HG03097 (cell line): ENCODE data around the gene CLCN4.

Source experiments
- ATAC-seq: cut with Tn5 transposase; IDR thresholded peaks from one replicate; pipeline ENCODE4 v1.9.1; 2021; ENCODE audit not compliant: unreplicated experiment, low FRiP score

Gene CLCN4

DNA sequence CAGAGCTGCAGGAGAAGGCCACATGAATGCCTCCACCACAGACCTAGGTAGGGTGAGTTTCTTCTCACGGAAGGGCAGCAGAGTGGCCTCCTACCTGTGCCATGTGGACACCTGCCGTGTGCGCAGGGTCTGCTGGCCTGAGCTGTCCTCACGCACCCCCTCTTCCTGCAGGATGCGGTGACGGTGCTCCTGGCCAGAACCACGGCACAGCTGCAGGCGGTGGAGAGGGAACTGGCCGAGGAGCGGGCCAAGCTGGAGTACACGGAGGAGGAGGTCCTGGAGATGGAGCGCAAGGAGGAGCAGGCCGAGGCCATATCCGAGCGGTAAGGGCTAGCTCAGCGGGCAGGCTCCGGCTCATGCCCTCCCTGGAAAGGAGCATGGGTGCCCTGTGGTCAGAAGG lies 28.4 kb upstream of the CLCN4 start:
- ATAC-seq = no peak

GRCh38 chrX:10129229-10129628 lies 27.5 kb upstream of the CLCN4 start:
- no peak for ATAC-seq

DNA sequence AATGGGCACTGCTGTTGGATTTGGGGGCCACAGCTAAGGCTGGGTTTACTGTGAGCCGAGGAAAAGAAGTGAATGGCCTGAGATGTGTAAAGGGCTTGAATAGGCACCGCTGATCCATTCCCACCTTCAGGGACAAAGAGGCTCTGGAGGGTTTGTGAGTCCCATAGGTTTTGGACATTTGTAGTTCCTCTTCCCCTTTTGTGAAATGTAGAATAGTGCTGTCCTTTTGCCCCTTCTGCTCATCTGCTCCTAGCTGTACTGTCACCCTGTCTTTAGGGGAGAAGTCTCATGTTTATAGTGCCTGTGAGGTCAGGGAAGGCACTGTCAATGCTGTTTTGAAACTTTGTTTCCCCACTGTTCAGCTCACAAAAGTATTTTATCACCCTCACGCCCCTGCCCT lies 26.4 kb upstream of the CLCN4 start:
- no peak for ATAC-seq

GRCh38 chrX:10133980-10134676 lies 22.6 kb upstream of the CLCN4 start:
- no peak for ATAC-seq

DNA sequence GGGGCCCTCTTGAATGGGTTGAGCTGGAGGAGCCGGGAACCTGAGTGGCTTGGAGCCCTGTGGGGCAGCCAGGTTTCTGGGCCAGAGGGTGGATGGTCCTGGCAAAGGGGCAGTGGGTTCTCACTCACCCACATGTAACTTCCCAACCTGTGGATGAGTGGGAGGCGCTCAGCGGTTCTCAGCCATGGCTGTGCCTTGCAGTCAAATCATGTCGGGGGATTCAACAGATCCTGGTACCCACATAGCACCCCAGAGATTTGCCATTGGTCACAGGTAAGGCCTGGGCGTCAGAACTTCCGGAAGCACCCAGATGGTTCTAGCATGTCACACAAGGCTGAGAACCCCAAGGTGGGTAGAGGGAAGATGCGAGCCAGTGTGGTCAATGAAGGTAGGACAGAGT lies 21.9 kb upstream of the CLCN4 start:
- ATAC-seq = no peak

- ATAC-seq = no peak
These were observed 21.0 kb upstream of the CLCN4 start for GRCh38 chrX:10135561-10136399.

GRCh38 chrX:10138726-10139125 lies 18.0 kb upstream of the CLCN4 start:
- ATAC-seq = no peak

DNA sequence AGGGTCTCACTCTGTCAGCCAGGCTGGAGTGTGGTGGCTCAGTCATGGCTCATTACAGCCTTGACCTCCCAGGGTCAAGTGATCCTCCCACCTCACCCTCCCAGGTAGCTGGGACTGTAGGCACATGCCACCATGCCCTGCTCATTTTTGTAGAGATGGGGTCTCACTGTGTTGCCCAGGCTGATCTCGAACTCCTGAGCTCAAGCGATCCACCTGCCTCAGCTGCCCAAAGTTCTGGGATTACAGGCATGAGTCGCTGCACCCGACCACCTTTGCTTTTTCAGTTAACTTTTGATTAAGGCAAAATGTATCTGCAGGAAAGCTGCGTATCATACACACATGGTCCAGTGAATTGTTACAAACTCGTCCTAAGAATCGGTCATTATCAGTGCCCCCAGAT lies 16.5 kb upstream of the CLCN4 start:
- ATAC-seq = no peak

DNA sequence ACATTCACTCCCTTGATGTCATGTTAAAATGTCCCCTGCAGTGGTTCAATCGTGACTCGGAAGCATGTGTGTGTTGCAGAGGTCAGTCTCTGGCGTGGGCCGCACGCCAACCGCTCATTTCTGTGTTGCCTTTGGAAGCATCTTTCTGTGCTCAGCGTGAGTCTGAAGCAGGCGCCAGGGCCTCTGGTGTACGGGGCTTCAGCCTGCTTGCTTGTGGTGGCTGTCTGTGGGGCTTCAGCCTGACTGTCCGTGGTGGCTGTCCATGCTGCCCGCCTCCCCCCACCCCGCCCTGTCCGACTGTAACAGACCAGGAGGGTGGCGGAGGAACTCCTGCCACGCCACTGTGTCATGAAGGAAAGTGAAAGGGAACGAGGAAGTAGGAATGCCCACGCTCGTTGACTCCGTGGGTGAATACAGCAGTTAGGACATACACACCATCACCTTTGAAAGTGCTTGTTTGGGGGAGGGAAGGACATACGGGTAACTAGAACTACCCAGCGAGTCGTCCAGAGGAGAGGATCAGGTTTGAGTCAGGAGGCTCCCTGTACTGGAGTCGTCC lies 14.7 kb upstream of the CLCN4 start:
- ATAC-seq = no peak

DNA sequence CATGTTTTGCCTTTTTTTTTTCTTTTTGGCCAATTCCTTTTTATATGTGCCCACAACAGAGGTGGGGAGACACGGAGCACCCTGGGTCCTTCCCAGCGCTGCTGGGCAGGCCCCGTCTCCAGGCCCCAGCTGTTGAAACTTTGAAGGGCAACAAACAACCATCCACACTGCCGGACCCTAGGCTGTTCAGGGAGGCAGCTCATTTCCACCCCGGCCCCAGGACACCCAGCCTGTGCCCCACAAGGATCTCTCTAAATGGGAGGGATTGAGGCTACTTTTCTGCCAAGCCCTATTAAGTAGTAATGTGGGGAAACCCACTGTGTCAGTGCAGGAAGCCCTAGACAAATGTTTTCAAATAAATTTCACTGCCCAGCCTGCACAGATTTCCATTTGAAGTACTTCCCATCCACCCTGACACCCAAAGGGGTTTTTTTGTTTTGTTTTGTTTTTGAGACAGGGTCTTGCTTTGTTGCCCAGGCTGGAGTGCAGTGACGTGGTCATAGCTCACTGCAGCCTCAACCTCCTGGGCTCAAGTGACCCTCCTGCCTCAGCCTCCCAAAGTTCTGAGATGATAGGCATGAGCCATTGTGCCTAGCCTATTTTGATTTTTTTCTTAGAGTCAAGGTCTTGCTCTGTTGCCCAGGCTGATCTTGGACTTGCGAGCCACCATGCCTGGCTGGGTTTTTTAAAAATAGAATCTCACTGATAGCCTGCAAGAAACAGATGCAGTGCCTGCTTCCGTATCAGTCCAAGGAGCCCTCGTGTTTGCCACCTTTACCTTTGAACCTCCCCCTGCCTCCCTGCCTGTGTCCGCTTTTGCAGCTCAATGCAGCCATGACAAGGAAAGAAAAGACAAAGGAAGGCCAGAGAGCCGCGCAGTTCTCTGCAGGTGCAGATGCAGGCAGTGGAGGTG lies 13.4 kb upstream of the CLCN4 start:
- no peak for ATAC-seq

DNA sequence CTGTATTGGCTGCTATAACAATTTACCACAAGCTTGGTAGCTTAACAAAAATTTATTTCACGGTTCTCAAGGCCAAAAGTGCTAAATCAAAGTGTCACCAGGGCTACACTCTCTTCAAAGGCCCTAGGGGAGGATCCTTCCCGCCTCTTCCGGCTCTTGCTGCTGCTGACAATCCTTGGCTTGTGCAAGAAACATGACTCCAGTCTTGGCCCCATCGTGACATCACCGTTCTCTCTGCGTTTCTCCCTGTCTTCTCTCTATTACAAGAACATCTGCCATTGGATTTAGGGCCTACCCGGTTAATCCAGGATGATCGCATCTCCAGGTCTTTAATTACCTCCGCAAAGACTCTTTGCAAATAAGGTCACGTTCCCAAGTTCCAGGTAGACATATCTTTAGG lies 10.4 kb upstream of the CLCN4 start:
- ATAC-seq = no peak

DNA sequence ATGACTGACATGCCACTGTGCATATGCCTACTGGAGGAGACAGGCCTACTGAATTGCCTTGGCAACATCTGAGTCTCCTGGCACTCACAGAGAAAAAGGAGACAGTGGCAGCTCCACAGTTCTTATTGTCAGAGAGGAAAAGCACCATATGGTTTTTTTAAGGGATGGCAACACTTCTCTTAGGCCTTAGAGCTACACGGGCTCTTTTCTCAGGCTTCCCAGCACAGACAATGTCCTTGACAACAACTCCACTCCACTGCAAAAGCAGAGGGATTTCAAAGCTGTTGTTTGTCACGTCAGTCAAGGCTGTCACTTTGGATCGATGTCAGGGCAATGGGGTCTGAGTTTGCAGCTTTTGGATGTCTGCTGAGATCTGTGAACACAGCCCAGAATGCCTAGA lies 4.7 kb upstream of the CLCN4 start:
- no peak for ATAC-seq

DNA sequence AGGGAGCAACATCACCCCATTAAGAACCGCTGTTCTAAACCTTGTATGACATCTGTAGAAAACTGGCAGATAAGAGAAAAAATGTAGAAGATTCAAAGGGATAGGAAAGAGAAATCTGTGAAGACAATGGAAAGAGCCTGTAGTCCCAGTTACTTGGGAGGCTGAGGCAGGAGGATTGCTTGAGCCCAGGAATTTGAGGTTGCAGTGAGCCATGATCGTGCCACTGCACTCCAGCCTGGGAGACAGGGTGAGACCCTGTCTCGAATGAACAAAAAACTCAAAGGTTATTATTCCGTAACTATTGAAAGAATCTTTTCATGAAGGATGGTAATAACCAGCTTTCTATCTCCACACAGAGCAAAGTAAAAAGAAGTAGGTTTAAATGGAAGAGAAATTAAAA lies 1.6 kb upstream of the CLCN4 start:
- ATAC-seq = no peak

- ATAC-seq = no peak
These were observed 212 bp downstream of the CLCN4 start for GRCh38 chrX:10157032-10157341.

GRCh38 chrX:10157543-10157942 lies 768 bp downstream of the CLCN4 start:
- ATAC-seq = no peak

DNA sequence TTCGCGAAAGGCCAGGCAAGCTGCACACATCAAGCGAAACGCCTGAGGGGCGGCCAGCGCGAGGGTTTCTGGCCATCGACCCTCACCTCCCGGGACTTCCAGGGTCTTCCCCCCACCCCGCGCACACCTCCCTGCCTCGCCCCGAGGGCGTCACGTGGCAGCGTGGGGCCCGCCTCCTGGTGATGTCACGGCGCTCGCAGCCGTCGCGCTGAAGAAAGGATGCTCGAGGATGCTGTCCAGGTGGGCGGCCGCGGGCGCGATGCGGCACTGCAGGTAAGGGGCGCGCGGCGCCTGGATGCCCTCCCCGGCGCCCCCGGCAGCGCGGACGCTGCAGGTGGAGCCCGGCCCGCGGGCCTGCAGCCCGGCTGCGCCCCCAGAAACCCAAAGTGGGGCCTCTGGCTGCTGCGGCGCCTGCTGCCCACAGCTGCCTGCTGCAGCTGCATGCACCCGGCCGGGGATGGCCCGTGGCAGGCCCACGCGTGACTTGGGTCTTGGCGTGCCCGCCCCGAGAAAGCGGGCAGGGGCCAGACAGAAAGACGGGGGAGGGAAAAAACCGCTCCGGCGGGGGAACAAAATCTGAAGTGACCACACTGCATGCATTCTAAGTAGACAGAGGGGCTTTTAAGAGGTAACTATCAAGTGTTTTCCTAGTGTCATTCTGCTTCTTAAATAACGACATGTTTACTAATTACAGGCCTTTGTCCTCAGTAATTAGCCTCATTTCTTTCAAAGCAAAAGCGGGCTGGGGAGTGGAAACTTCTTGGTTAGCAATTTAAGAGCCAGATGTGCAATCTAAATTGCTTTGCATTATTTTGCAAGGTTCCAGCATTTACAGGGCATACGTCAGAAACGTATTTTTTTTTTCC lies 1.7 kb downstream of the CLCN4 start:
- no peak for ATAC-seq

- ATAC-seq = no peak
These were observed 2.3 kb downstream of the CLCN4 start for GRCh38 chrX:10159145-10159468.

- no peak for ATAC-seq
These were observed 3.4 kb downstream of the CLCN4 start for GRCh38 chrX:10160211-10160610.

- no peak for ATAC-seq
These were observed 6.3 kb downstream of the CLCN4 start for GRCh38 chrX:10163031-10163430.

GRCh38 chrX:10164879-10165278 lies 8.1 kb downstream of the CLCN4 start:
- ATAC-seq = no peak
